HepG2 (cell line): ENCODE results near the gene SERTM2. TPM values are rescaled to one million over a fixed set of nuclear protein-coding genes. Genes with fewer than 3 reads are reported as not detected.

Source experiments
- ATAC-seq: fragments of 200-7000 bp; cut with Tn5 transposase; 3 replicates; pipeline ENCODE4 v1.9.1; 2020; ENCODE audit warnings: mild to moderate bottlenecking, moderate library complexity
- BruUV-seq: library from RNA; stranded (reverse); fragments of 400-500 nt; replicated peaks from 2 replicates; lab custom pipeline; 2021; lab: Mats Ljungman, UMichigan
- CTCF ChIA-PET: fragments of 300-600 bp; formaldehyde crosslinking; extraction: SDS; loops from one replicate; lab custom pipeline; 2021; ENCODE audit warnings: low total read pairs, inconsistent platforms, low intra/inter-chr PET ratio; lab: Yijun Ruan, JAX
- POLR2A ChIA-PET: fragments of 350-600 bp; sonication (Branson Sonifier 250); formaldehyde crosslinking; loops from one replicate; lab custom pipeline; 2020; ENCODE audit warnings: antibody characterized with exemption, inconsistent platforms; lab: Yijun Ruan, JAX
- DNase-seq: peaks from one replicate; pipeline ENCODE4 v3.0.0-alpha.2; 2015; ENCODE audit warnings: low spot score
- FAIRE-seq: peaks from 3 replicates; lab custom pipeline; 2011; peaks lifted over from hg19 to GRCh38; lab: Jason Lieb, UNC
- H2AFZ ChIP-seq: one replicate; pipeline ENCODE4 v1.6.1; 2011; ENCODE audit warnings: low read length, inconsistent platforms
- H3K27ac ChIP-seq: fragments of 300-600 bp; 3 replicates; pipeline ENCODE4 v1.8.0; 2011; ENCODE audit warnings: mixed run types, mild to moderate bottlenecking, mixed read lengths, low read length, inconsistent platforms; ENCODE audit not compliant: insufficient read depth; ENCODE audit errors: extremely low read length
- H3K27me3 ChIP-seq, 2 experiments: fragments of 200-600 bp in 1 of 2; 2 replicates in 1 of 2; 3 replicates in 1 of 2; pipeline versions ENCODE4 v1.6.0 to v1.8.0; 2011; ENCODE audit warnings: low read length in 2 of 2, mild to moderate bottlenecking in 2 of 2, moderate library complexity in 2 of 2, inconsistent platforms in 1 of 2; ENCODE audit not compliant: insufficient read depth in 2 of 2, control insufficient read depth in 1 of 2
- H3K36me3 ChIP-seq, 2 experiments: fragments of 200-600 bp in 1 of 2; replicated peaks in 1 of 2; 2 replicates in 1 of 2; 3 replicates in 1 of 2; pipeline versions ENCODE4 v1.5.1 to v1.8.0; 2011; ENCODE audit warnings: low read length in 2 of 2, inconsistent platforms in 1 of 2; ENCODE audit not compliant: insufficient read depth in 2 of 2, control insufficient read depth in 1 of 2
- H3K4me1 ChIP-seq: 2 replicates; pipeline ENCODE4 v1.5.1; 2012; ENCODE audit warnings: low read length, inconsistent platforms; ENCODE audit not compliant: insufficient read depth
- H3K4me2 ChIP-seq: 2 replicates; pipeline ENCODE4 v1.6.0; 2011; ENCODE audit warnings: low read depth, low read length, inconsistent platforms
- H3K4me3 ChIP-seq, 3 experiments: fragments of 200-600 bp in 1 of 3; sonication (generic), shearing (Covaris generic) in 1 of 3; replicated peaks in 1 of 3; 2 replicates each; pipeline ENCODE4 v1.5.1; 2011 to 2016; ENCODE audit warnings: low read length in 3 of 3, inconsistent platforms in 2 of 3, low read depth in 2 of 3, mild to moderate bottlenecking in 2 of 3, control low read depth in 1 of 3, mixed read lengths in 1 of 3; ENCODE audit not compliant: insufficient read depth in 1 of 3
- H3K79me2 ChIP-seq: one replicate; pipeline ENCODE4 v1.6.1; 2011; ENCODE audit warnings: low read length, inconsistent platforms; ENCODE audit not compliant: insufficient read depth
- H3K9ac ChIP-seq: 2 replicates; pipeline ENCODE4 v1.6.0; 2011; ENCODE audit warnings: mild to moderate bottlenecking, low read depth, low read length, inconsistent platforms; ENCODE audit not compliant: insufficient read depth
- H3K9me3 ChIP-seq: 2 replicates; pipeline ENCODE4 v1.5.1; 2012; ENCODE audit warnings: mild to moderate bottlenecking, low read length
- H4K20me1 ChIP-seq: 2 replicates; pipeline ENCODE4 v1.6.0; 2011; ENCODE audit warnings: inconsistent platforms, mild to moderate bottlenecking, low read length, moderate library complexity; ENCODE audit not compliant: insufficient read depth
- AGO1 ChIP-seq: fragments of 200-400 bp; formaldehyde crosslinking; IDR thresholded peaks from 2 replicates; pipeline ENCODE4 v1.6.1; 2017; ENCODE audit warnings: mild to moderate bottlenecking, low read depth, low read length, moderate library complexity; ENCODE audit not compliant: poor library complexity, severe bottlenecking
- ATAD3A ChIP-seq: sonication (generic); formaldehyde crosslinking; IDR thresholded peaks from 2 replicates; pipeline ENCODE4 v1.4.0; 2020; ENCODE audit warnings: missing genetic modification reagents
- CENPX ChIP-seq: sonication (generic); formaldehyde crosslinking; IDR thresholded peaks from 2 replicates; pipeline ENCODE4 v1.9.0; 2021; ENCODE audit warnings: mild to moderate bottlenecking, missing genetic modification reagents, moderate library complexity
- FOXM1 ChIP-seq: sonication (generic); formaldehyde crosslinking; IDR thresholded peaks from 2 replicates; pipeline ENCODE4 v1.5.0; 2020; ENCODE audit warnings: missing genetic modification reagents
- GABPB1 ChIP-seq: IDR thresholded peaks from 2 replicates; pipeline ENCODE4 v1.6.1; 2016; ENCODE audit warnings: mild to moderate bottlenecking, missing genetic modification reagents, moderate library complexity, missing compliant biosample characterization
- HNF4G ChIP-seq, 2 experiments: sonication (generic) in 1 of 2; formaldehyde crosslinking in 1 of 2; IDR thresholded peaks; 2 replicates each; pipeline versions ENCODE4 v1.4.0 to v1.6.1; 2011 to 2020; ENCODE audit warnings: borderline replicate concordance in 2 of 2, low read depth in 2 of 2, mild to moderate bottlenecking in 2 of 2, low read length in 1 of 2, missing genetic modification reagents in 1 of 2, moderate library complexity in 1 of 2
- JUN ChIP-seq: sonication (generic); formaldehyde crosslinking; IDR thresholded peaks from 2 replicates; pipeline ENCODE4 v1.4.0; 2020; ENCODE audit warnings: mild to moderate bottlenecking, missing genetic modification reagents
- LRRFIP1 ChIP-seq: sonication (generic); formaldehyde crosslinking; conservative IDR thresholded peaks from 2 replicates; pipeline ENCODE4 v1.4.0; 2020; ENCODE audit warnings: missing genetic modification reagents
- PATZ1 ChIP-seq: sonication (generic); formaldehyde crosslinking; IDR thresholded peaks from 2 replicates; pipeline ENCODE4 v1.4.0; 2020; ENCODE audit warnings: missing genetic modification reagents
- SRSF9 ChIP-seq: fragments of 200-400 bp; formaldehyde crosslinking; IDR thresholded peaks from 2 replicates; pipeline ENCODE4 v1.6.1; 2018; ENCODE audit warnings: borderline replicate concordance, mild to moderate bottlenecking, low read depth, low read length; ENCODE audit not compliant: insufficient read depth, poor library complexity, severe bottlenecking
- ZBTB34 ChIP-seq: sonication (generic); formaldehyde crosslinking; IDR thresholded peaks from 2 replicates; pipeline ENCODE4 v1.8.0; 2022; ENCODE audit warnings: mild to moderate bottlenecking, missing genetic modification reagents
- ZBTB7B ChIP-seq: sonication (generic); formaldehyde crosslinking; IDR thresholded peaks from 2 replicates; pipeline ENCODE4 v1.4.0; 2020; ENCODE audit warnings: missing genetic modification reagents
- ZNF274 ChIP-seq: sonication (generic); formaldehyde crosslinking; IDR thresholded peaks from 2 replicates; pipeline ENCODE4 v1.5.1; 2020; ENCODE audit warnings: mild to moderate bottlenecking, missing genetic modification reagents
- ZNF296 ChIP-seq: sonication (generic); formaldehyde crosslinking; conservative IDR thresholded peaks from 2 replicates; pipeline ENCODE4 v1.5.0; 2020; ENCODE audit warnings: mild to moderate bottlenecking, missing genetic modification reagents
- ZNF337 ChIP-seq: sonication (generic); formaldehyde crosslinking; IDR thresholded peaks from 2 replicates; pipeline ENCODE4 v1.5.1; 2020; ENCODE audit warnings: missing genetic modification reagents, low read depth, mild to moderate bottlenecking, borderline replicate concordance
- ZNF513 ChIP-seq: sonication (generic); formaldehyde crosslinking; conservative IDR thresholded peaks from 2 replicates; pipeline ENCODE4 v1.5.0; 2020; ENCODE audit warnings: missing genetic modification reagents
- ZNF883 ChIP-seq: sonication (generic); formaldehyde crosslinking; IDR thresholded peaks from 2 replicates; pipeline ENCODE4 v1.5.1; 2020; ENCODE audit warnings: mild to moderate bottlenecking, missing genetic modification reagents; ENCODE audit errors: not compliant biosample characterization
- ZSCAN29 ChIP-seq: sonication (generic); formaldehyde crosslinking; conservative IDR thresholded peaks from 2 replicates; pipeline ENCODE4 v1.4.0; 2020; ENCODE audit warnings: mild to moderate bottlenecking, missing genetic modification reagents
- WGBS: methylation state at CpG from one replicate; pipeline ENCODE4 v1.1.6; 2017; ENCODE audit warnings: low lambda C conversion rate; 5-methylcytosine and 5-hydroxymethylcytosine counted together
- in situ Hi-C: cut with HindIII; loops from 2 replicates; pipeline ENCODE4 v1.10.0; 2017; ENCODE audit warnings: low pct_unique_long_range_greater_than_20kb; ENCODE audit not compliant: extremely low pct_ligation_motif_present
- intact Hi-C: fragments of 100-400 bp; cut with micrococcal nuclease; formaldehyde crosslinking; loops from one replicate; pipeline ENCODE4 v1.10.0; 2022; ENCODE audit not compliant: unreplicated experiment
- polyA plus RNA-seq, 8 experiments: library from polyadenylated mRNA; depleted of rRNA in 3 of 8; stranded (reverse) in 7 of 8; unstranded in 1 of 8; fragments of >200 nt; fragmentation: Illumina TruSeq in 4 of 8; extraction: Trizol in 4 of 8; gene quantifications; 2 replicates each; pipeline versions ENCODE4 v1.2.1 to v1.2.3, GENCODE V29; 2011 to 2016; ENCODE audit warnings: low read depth in 4 of 8, missing spikeins in 1 of 8, mixed read lengths in 1 of 8; ENCODE audit not compliant: insufficient read depth in 1 of 8
- total RNA-seq, 5 experiments: library from RNA; depleted of rRNA; stranded (reverse); fragments of >200 nt; fragmentation: Illumina TruSeq; extraction: Trizol; gene quantifications; 2 replicates each; pipeline ENCODE4 v1.2.3, GENCODE V29; 2016; ENCODE audit warnings: low read depth in 1 of 5

SERTM2 gene
- total and polyA plus RNA-seq, 2 of the 13 experiments (the other 11 are each of a cell fraction or from before 2014, with no cell fraction given), result not detected

GRCh38 chrX:111519215-111519614 lies 7.8 kb downstream of the SERTM2 start:
- WGBS, result 46% methylated on average over 2 of the region's 2 CpGs
- H3K36me3 ChIP-seq, result no peaks in the 10 kb centered on the region
- no peak overlapping the region for H2AFZ ChIP-seq
- no peaks in the 10 kb centered on the region for H3K27me3 ChIP-seq
- H3K4me1 ChIP-seq, result no peaks in the 10 kb centered on the region
- H4K20me1 ChIP-seq, result no peaks in the 10 kb centered on the region
- in situ Hi-C loops, result no loop called here
- ATAC-seq, result no peak
- CTCF ChIA-PET, result no interaction called here
- FAIRE-seq, result no peak
- POLR2A ChIA-PET, result no interaction called here
- intact Hi-C loops, result no loop called here
- BruUV-seq, result no TSS peak
- no peak overlapping the region for H3K9ac ChIP-seq
- H3K4me2 ChIP-seq, result no peak overlapping the region
- H3K4me3 ChIP-seq, result no peak overlapping the region
- no peaks in the 10 kb centered on the region for H3K9me3 ChIP-seq
- H3K79me2 ChIP-seq, result no peaks in the 10 kb centered on the region
- no peak overlapping the region for H3K27ac ChIP-seq
- DNase-seq, result no peak
- TF ChIP-seq ATAD3A (CRISPR knock-in tag) (no peak), JUN (CRISPR knock-in tag) (no peak), CENPX (no peak), AGO1 (no peak), ZNF274 (CRISPR knock-in tag) (no peak), ZBTB34 (no peak), ZNF337 (no peak), SRSF9 (no peak), GABPB1 (CRISPR knock-in tag) (no peak), ZNF883 (CRISPR knock-in tag) (no peak), HNF4G (IDR thresholded peaks at IDR 0.05; ENCODE audit: borderline replicate concordance, low read depth, low read length) (no peak), HNF4G (CRISPR knock-in tag; IDR thresholded peaks at IDR 0.05; ENCODE audit: borderline replicate concordance, low read depth) (no peak), ZSCAN29 (CRISPR knock-in tag) (no peak), ZNF296 (no peak), ZBTB7B (CRISPR knock-in tag) (no peak), PATZ1 (CRISPR knock-in tag) (no peak), ZNF513 (CRISPR knock-in tag) (no peak), FOXM1 (CRISPR knock-in tag) (no peak), LRRFIP1 (CRISPR knock-in tag) (no peak)
